GM12875 (cell line): Measurements from ENCODE around the gene KRT73.

Source experiments
- H3K4me3 ChIP-seq: one replicate; pipeline ENCODE4 v1.5.1; 2011; ENCODE audit warnings: low read depth, low read length, control low read depth
- TF ChIP-seq, protein P1 (sequence below): IDR thresholded peaks from 2 replicates; pipeline ENCODE4 v1.5.1; 2011; ENCODE audit warnings: low read depth, mild to moderate bottlenecking, control low read depth, inconsistent platforms, low read length, moderate library complexity, borderline replicate concordance; ENCODE audit not compliant: insufficient read depth

KRT73 gene

DNA sequence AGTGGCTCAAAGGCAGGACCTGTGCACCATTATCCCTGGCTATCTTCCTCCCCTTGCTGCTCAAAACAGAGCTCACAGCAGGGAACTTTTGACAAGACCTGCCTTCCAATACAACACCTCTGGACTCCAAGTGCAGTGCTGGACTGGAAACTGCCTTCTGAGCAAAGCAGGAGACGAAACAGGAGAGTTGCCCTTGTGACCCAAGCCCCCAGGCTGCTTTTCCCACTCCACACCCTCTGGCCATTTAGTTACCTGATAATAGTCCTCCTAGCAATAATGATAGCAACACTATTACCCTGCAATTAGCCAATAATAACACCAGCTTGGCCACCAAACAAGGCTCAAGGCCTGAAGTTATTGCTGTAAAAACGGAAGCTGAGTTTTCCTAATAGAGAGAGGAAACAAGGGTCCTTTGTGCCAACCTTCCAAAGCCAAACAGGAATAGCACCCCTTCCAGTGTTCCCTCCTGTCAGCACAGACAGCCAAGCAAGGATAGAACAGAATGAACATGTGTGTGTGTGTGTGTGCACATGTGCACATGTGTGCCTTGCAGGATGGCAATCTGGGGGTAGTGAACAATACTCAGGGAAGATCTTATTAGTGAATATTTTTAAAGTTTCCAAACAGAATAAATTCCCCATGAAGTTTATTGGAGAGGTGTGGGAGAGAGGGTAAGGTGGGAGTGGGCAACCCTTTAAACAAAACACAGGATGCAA is 9.2 kb upstream of the KRT73 start:
- TF ChIP-seq, protein P1, sequence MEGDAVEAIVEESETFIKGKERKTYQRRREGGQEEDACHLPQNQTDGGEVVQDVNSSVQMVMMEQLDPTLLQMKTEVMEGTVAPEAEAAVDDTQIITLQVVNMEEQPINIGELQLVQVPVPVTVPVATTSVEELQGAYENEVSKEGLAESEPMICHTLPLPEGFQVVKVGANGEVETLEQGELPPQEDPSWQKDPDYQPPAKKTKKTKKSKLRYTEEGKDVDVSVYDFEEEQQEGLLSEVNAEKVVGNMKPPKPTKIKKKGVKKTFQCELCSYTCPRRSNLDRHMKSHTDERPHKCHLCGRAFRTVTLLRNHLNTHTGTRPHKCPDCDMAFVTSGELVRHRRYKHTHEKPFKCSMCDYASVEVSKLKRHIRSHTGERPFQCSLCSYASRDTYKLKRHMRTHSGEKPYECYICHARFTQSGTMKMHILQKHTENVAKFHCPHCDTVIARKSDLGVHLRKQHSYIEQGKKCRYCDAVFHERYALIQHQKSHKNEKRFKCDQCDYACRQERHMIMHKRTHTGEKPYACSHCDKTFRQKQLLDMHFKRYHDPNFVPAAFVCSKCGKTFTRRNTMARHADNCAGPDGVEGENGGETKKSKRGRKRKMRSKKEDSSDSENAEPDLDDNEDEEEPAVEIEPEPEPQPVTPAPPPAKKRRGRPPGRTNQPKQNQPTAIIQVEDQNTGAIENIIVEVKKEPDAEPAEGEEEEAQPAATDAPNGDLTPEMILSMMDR = no peak
- no peak overlapping the region for H3K4me3 ChIP-seq

GRCh38 chr12:52622349-52622748 is 4.0 kb upstream of the KRT73 start:
- TF ChIP-seq, protein P1 = no peak
- no peak overlapping the region for H3K4me3 ChIP-seq

DNA sequence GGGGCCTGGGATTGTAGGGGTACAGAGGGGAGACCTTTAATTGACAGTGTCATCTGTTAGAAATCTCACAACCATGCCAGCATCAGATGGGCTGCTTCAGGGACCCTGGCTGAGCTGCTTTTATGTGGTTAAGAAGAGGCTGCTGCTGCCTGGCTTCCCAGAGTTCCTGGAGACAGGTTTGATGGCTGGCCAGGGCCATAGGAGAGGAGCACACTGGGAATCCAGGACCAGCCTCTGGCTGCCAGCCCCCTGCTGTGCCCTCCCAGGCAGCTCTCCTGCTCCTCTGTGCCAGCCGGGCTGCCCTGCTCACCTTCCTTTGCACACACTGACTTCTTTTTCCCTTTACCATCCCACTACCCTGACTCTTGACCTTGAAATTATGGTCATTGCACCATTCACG is 507 bp upstream of the KRT73 start:
- H3K4me3 ChIP-seq = no peak overlapping the region
- TF ChIP-seq, protein P1 = no peak

- H3K4me3 ChIP-seq = no peak overlapping the region
- TF ChIP-seq, protein P1 = no peak
Measured at GRCh38 chr12:52617403-52617785, 965 bp downstream of the KRT73 start.

- TF ChIP-seq, protein P1 = no peak
- H3K4me3 ChIP-seq = no peak overlapping the region
Measured at GRCh38 chr12:52616680-52617402, 1.5 kb downstream of the KRT73 start.

DNA sequence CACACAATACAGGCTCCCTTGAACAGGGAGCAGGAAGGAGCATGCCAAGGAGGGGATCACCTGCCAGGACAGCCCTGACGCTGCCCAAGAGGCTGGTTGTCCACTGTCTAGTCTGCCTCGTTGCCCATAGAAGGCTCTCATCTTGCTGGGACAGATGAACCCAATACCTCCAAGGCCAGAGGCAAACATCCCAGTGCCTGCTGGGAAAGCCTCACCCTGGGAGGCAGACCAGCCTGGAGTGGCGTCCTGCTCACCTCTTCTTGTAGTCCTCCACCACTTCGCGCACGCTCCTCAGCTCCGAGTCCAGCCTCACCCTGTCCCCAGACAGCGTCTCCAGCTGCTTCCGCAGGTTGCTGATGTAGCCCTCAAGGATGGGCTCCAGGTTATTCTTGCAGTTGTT is 2.4 kb downstream of the KRT73 start:
- H3K4me3 ChIP-seq = no peak overlapping the region

More for the DNA sequence above, 2.4 kb downstream of the KRT73 start:
- TF ChIP-seq, protein P1 = no peak
